Adipocyte (in vitro differentiated cells): ENCODE data around the gene RTN4RL2.
A peak's percentile ranks its signal among the peaks of the same experiment; 100 is the strongest.
"Not testable (repeated sequence)": the region's sequence is repeated elsewhere in the genome, so short reads cannot be mapped to it uniquely, and the experiment has no call there.

Experiments
- DNase-seq: peaks from one replicate; pipeline ENCODE4 v3.0.0-alpha.2; 2015; ENCODE audit warnings: low read depth
- H3K27me3 ChIP-seq: replicated peaks from 2 replicates; pipeline ENCODE4 v1.7.0; 2013; ENCODE audit warnings: mild to moderate bottlenecking, low read length, moderate library complexity; ENCODE audit not compliant: control insufficient read depth, insufficient read depth
- H3K36me3 ChIP-seq: 2 replicates; pipeline ENCODE4 v1.7.0; 2013; ENCODE audit warnings: low read length, mild to moderate bottlenecking, moderate library complexity; ENCODE audit not compliant: control insufficient read depth, insufficient read depth, severe bottlenecking
- H3K4me1 ChIP-seq: 2 replicates; pipeline ENCODE4 v1.7.0; 2013; ENCODE audit warnings: mild to moderate bottlenecking, low read length, moderate library complexity; ENCODE audit not compliant: control insufficient read depth, insufficient read depth
- H3K4me3 ChIP-seq: 2 replicates; pipeline ENCODE4 v1.7.0; 2013; ENCODE audit warnings: mild to moderate bottlenecking, low read length, moderate library complexity
- H3K9ac ChIP-seq: 2 replicates; pipeline ENCODE4 v1.7.0; 2013; ENCODE audit warnings: mild to moderate bottlenecking, low read length, moderate library complexity
- H3K9me3 ChIP-seq: 2 replicates; pipeline ENCODE4 v1.7.0; 2013; ENCODE audit warnings: mild to moderate bottlenecking, low read length, moderate library complexity; ENCODE audit not compliant: control insufficient read depth

The RTN4RL2 gene

DNA sequence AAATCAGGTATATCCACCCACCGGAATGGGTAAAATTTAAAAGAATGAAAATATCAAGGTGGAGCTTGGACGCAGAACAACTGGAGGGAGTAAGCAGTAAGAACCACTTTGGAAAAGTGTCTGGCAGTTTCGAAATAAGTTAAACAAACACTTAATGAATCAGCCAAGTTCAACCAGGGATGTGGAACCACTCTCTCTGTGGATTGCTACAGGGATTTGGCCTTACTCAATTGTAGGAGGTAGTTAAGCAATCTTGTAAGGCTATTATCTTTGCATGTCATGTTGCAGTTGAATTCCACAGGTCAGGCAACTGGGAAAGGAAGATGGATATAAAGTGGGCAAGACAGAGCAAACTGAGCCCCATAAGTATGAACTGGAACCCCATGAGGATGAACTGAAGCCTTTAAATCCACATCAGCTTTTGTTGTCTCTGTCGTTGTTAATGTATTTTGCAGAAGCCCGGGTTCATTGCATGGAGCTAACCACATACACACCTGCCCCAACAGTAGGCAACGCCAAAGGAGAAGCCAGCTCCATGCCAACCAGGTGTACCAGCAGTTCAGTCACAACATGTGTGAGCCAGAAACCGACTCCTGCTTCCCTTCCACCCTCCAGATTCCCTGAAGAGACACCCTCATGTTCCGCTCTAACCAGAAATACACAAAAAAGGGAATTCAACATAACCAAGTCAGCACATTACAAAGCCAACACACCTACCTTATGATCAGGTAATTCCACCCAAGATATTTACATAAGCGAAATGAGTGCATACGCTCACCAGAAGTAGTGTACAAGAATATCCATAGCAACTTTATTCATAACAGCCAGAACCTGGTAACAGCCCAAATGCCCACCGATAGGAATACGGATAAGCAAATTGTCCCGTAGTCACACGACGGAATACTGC lies 25.4 kb upstream of the RTN4RL2 start:
- Histone ChIP-seq H3K9me3 (no peaks in the 10 kb centered on the region), H3K9ac (peak overlapping the region; percentile 3), H3K27me3 (no peaks in the 10 kb centered on the region), H3K36me3 (no peaks in the 10 kb centered on the region), H3K4me1 (peaks cover 25% of the 10 kb centered on the region), H3K4me3 (peak overlapping the region; percentile 11)
- peak; percentile 96 for DNase-seq

DNA sequence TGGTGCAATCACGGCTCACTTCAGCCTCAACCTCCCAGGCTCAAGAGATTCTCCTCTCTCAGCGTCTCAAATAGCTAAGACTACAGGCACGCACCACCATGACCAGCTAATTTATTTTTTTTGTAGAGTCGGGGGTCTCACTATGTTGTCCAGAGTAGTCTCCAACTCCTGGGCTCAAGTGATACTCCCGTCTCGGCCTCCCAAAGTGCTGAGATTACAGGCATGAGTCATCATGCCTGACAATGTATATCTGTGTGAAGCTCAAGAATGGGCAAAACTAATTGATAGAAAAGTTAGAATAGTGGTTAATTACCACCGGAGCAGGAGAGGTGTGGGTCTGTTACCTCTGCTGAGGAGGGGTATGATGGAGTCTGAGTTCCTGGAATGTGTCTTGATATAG lies 24.3 kb upstream of the RTN4RL2 start:
- no peaks in the 10 kb centered on the region for H3K9me3 ChIP-seq
- H3K4me1 ChIP-seq: peaks cover 25% of the 10 kb centered on the region
- H3K9ac ChIP-seq: no peak overlapping the region

DNA sequence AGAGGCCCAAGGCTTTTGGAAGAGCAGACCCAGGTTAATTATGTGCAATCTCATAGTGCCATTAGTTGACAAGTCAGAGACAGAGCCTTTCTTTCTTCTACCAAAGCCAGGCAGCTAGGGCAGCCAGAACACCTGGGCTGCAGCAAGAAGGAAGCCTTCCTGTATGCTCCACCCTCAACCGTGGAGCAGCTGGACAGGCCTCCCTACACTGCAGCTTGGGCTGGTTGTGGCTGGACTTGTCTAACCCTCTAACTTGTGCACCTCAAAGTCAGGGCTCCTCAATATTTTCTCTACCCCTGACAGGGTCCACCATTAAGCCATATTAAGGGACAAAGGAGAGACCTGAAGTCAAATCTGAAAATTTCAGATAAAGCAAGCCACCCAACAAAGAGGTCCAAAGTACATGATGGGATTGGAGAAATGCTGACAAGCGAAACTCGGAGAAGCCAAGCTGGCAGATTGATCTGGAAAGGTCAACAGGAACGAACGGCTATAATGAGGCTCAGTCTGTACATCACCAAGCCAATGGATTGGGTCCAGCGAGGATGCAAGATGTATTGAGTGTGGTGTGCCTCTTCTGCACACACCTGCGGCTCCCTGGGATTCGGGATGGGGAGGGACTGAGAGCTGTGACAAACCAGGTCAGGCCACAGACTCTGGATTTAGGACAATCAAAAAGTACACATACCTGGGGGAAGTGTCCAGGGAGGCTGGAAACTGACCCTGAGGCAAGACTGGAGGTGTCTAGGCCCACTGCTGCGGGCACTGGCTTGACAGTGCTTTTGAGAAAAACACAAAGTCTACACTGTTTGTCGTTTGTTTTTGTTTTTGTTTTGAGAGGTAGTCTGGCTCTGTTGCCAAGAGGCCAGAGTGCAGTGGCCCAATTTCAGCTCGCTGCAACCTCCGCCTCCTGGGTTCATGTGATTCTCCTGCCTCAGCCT lies 21.7 kb upstream of the RTN4RL2 start:
- no peak for DNase-seq
- H3K36me3 ChIP-seq: no peaks in the 10 kb centered on the region
- H3K27me3 ChIP-seq: no peaks in the 10 kb centered on the region
- H3K4me3 ChIP-seq: no peak overlapping the region
- peaks cover 16% of the 10 kb centered on the region for H3K4me1 ChIP-seq
- no peaks in the 10 kb centered on the region for H3K9me3 ChIP-seq
- no peak overlapping the region for H3K9ac ChIP-seq

More for the DNA sequence above, 24.3 kb upstream of the RTN4RL2 start:
- H3K27me3 ChIP-seq: no peaks in the 10 kb centered on the region
- no peaks in the 10 kb centered on the region for H3K36me3 ChIP-seq
- H3K4me3 ChIP-seq: no peak overlapping the region
- no peak for DNase-seq

DNA sequence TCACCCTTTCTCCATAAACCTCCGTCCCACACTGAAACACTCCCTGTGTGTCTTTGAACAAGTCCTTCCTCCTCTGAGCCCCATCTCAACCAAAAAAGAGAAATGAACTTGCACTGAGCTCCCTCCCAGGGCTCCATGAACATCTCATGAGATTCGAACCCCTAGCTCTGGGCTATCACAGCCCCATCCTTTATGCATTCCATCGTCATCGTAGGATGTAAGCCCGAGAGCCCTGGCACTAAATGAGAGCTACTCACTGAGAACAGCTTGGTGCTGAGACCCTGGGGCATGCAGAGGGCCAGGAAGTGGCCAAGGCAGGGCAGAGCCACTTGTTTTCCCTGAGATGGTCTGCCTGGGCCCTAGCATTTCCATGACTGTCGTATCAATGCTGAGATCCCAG lies 20.5 kb upstream of the RTN4RL2 start:
- Histone ChIP-seq H3K9me3 (no peaks in the 10 kb centered on the region), H3K36me3 (no peaks in the 10 kb centered on the region), H3K4me3 (no peak overlapping the region), H3K9ac (no peak overlapping the region), H3K4me1 (peaks cover 6% of the 10 kb centered on the region), H3K27me3 (no peaks in the 10 kb centered on the region)
- no peak for DNase-seq

DNA sequence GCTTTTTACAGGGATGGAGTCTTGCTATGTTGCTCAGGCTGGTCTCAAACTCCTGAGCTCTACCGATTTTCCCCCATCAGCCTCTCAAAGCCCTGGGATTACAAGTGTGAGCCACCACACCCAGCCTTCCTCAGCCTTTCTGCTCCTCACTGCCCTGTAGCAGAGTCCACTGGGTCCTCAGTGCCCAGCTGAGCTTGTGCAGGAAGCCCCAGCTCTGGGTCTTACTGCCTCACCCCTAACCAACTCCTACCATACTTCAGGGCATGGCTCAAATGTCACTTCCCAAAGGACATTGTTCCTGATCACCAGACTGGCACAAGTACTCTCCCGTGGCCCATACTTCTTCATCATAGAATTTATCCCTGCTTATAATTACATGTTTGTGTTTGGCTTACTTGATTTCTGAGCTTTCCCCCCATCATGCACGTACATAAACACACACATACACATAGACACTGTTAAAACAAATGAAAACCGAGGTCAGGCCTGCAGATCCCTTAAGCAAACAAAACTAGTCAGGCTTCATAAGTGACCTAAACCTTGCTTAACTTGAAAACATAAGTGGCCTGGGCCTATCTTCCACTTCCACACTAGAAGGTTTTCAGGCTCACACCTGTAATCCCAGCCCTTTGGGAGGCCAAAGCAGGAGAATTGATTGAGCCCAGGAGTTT lies 19.4 kb upstream of the RTN4RL2 start:
- Histone ChIP-seq H3K4me1 (no peaks in the 10 kb centered on the region), H3K4me3 (no peak overlapping the region), H3K9me3 (no peaks in the 10 kb centered on the region), H3K36me3 (no peaks in the 10 kb centered on the region), H3K9ac (no peak overlapping the region), H3K27me3 (no peaks in the 10 kb centered on the region)
- DNase-seq: no peak

DNA sequence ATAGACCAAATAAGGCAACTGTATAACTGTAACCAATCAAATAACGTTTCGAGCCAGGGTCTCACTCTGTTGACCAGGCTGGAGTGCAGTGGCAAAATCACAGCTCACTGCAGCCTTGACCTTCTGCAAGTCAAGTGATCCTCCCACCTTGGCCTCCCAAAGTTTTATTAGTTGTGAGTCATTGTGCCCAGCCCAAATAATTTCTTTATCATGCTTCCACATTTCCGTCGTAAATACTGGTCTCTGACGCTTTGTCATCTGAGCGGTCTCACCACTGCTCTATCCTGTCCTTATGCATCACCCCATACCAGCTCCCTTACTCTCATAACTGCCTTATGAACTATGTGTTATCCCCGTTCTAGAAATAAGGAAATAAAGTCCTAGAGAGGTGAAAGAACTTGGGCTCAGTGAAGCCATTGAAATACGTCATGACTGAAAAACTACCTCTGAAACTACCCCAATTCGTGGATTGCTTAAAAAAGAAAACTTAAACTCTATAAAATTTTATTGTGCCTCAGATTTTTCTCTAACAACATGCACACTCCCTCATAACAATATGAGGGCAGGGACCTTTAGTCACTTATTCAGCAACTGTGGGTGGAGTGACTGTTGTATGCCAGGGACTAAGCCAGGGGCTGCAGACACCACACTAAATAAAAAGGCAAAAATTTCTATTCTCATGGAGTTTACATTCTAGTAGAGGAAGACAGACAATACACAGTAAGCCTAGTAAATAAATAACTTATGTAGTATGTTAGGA lies 15.8 kb upstream of the RTN4RL2 start:
- H3K27me3 ChIP-seq: no peaks in the 10 kb centered on the region
- no peaks in the 10 kb centered on the region for H3K4me1 ChIP-seq
- no peaks in the 10 kb centered on the region for H3K9me3 ChIP-seq
- no peak overlapping the region for H3K9ac ChIP-seq
- no peak overlapping the region for H3K4me3 ChIP-seq
- DNase-seq: no peak
- no peaks in the 10 kb centered on the region for H3K36me3 ChIP-seq

DNA sequence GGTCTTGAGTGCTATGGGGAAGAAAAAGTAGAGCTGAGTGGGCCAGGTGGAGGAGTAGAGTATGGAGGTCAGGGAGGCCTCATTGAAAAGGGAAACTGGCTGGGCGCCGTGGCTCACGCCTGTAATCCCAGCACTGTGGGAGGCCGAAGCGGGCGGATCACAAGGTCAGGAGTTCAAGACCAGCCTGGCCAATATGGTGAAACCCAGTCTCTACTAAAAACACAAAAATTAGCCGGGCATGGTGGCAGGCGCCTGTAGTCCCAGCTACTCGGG lies 15.3 kb upstream of the RTN4RL2 start:
- DNase-seq, H3K4me3 ChIP-seq, H3K27me3 ChIP-seq, H3K36me3 ChIP-seq, H3K9me3 ChIP-seq, H3K4me1 ChIP-seq, H3K9ac ChIP-seq: not testable (repeated sequence)

DNA sequence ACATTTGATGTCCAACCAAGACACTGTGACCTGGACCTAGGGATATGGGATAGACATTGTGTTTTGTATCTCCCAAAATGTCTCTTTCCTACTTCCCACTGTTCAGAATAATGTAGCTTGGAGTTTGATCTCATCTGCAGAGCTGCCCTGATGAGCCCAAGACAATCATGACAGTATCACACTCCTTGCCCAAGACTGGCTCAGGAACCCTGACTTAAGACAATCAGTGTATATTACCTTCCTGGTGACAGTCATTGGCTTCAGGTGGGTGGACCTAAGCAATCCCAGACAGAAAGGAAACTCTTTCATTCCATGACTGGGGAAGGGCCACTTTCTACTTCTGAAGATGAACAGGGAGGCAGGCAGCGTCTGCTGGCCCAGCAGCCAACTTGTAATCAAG lies 14.3 kb upstream of the RTN4RL2 start:
- Histone ChIP-seq H3K9ac (no peak overlapping the region), H3K4me1 (no peaks in the 10 kb centered on the region)

DNA sequence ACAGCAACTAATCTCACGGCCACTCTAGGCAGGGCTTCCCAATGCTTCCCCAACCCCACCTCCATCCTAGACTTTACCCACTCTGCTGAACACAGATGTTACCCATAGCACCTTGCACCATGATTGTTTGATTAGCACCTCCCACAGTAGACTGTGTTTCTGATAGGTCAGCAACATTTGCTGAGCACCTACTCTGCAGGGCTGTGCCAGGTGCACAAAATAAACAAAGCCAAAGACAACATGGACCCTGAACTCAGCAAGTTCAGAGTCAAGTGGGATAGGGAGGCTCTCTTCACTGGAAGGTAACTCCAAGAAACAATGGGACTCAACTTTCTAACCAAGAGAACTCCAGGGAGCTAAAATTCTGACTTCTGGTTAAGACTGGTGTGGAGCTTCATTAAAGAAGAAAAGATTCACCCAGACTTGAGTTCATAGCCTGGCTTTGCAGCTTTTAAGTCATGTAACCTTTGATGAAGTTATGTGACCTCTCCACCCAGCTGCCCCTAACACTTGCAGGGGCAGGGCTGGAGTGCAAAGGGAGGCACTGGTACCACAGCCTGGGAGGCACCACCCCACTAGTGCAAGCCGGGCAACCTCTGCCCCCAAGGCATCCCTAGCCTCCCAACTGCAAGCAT lies 6.7 kb upstream of the RTN4RL2 start:
- Histone ChIP-seq H3K4me1 (no peaks in the 10 kb centered on the region), H3K36me3 (no peaks in the 10 kb centered on the region), H3K4me3 (no peak overlapping the region), H3K27me3 (no peaks in the 10 kb centered on the region), H3K9ac (no peak overlapping the region), H3K9me3 (no peaks in the 10 kb centered on the region)
- no peak for DNase-seq

More for the DNA sequence above, 14.3 kb upstream of the RTN4RL2 start:
- Histone ChIP-seq H3K4me3 (no peak overlapping the region), H3K9me3 (no peaks in the 10 kb centered on the region), H3K36me3 (no peaks in the 10 kb centered on the region), H3K27me3 (no peaks in the 10 kb centered on the region)
- no peak for DNase-seq

DNA sequence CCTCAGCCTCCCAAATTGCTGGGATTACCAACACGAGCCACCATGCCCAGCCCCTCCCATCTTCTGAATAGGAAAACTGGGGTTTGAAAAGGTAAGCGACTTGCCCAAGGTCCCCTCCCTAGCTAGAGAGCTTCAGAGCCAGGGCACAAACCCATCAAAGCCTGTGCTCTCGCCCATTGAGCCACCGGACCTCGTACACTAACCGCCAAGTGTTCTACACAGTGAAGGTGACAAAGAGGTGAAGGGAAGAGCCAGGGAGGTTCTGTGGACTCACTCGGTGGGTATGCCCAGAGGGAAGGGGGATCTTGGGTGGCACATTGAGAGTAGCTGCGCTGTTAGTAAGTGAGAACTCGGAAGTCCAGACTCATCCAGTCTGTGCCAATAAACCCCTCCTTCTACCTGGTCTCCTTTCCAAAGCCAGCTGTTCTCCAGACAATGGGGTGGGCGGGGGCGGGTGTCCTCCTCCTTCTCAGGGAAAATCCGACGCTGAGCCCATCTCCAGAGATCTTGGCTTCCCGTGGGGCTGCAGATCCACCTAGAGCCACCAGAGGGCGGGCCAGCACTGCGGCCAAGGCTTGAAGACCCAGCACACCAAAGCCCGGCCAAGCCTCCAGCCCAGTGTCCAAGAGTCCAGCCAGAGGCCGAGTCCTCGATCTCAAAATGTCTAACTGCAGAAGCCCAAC lies 3.2 kb upstream of the RTN4RL2 start:
- DNase-seq: peak; percentile 95
- Histone ChIP-seq H3K4me3 (no peak overlapping the region), H3K27me3 (peaks cover 10% of the 10 kb centered on the region), H3K36me3 (no peaks in the 10 kb centered on the region), H3K9me3 (no peaks in the 10 kb centered on the region), H3K9ac (peak overlapping the region; percentile 28), H3K4me1 (peaks cover 13% of the 10 kb centered on the region)
